ENCODE results near the gene JAG1. TPM values are rescaled to one million over a fixed set of nuclear protein-coding genes. Genes with fewer than 3 reads are reported as not detected.
A peak's percentile ranks its signal among the peaks of the same experiment; 100 is the strongest.

The JAG1 gene
- total and polyA plus RNA-seq, 2 donors from 2014 or later, result 18.0 to 132 TPM

DNA sequence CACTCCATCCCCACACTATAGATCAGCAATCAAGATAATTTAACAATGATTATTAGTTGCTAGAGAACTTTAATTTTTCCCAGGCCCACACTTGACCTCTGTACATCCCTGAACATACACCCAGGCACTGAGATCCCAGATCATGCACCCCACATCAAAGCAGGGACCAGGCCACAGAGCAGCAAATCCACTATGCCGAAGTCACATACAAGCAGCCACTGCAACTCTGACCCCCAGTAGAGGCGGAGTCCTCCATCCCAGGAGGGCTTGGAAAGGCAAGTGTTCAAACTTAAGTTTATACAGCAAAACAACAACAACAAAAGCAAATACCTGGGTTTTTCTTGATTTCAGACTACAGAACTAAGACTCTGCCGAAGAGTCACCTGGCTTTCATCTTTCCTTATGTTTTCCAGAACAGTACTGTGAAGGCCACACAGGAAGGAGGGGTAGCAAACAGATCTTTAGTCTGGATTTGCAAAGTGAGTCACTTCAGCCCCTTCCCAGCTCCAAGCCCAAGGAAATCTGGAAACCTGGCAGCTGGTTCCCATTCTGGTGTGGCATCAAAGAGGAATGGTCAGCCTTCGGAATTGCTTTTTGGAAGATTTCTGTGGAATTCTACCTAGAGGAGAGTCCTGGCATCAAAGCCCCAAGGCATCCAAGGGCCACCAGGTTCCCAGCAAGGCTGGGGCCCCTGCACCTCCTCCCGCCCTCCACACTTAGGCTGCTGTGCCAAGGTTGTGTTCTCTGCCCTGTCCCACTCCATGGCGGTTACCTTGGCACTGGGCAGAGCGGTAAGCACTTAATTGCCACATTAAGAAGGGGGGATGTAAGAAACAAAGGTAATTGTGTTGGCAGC lies 7.3 kb downstream of the JAG1 start:
- intact Hi-C loops (cut with DNase I), result no loop called here
- no peak for TF ChIP-seq CTCF (IDR thresholded peaks at IDR 0.05; ENCODE audit: borderline replicate concordance, extremely low read depth, insufficient read depth)

DNA sequence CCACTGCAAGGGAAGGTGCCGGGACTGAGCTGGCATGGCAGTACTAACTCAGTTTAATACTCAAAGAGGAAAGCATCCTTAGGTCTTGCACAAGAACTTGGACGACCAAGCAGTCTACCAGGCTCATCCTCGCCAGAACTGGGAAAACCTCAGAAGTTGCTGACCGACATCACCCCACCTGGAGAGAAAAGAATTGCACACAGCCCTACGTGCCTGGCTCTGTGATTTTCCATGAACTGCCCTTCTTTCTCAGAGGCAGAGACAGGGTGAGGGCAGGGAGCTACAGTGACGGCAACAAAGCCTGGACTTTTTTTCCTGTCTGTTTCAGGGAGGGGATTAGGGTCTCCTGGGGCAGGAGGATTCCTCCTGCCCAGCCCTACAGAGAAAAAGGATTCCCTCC lies 8.0 kb downstream of the JAG1 start:
- peak overlapping the region in 1 of 3 donors; percentile 7 for H3K4me3 ChIP-seq (ENCODE audit: low read length in 3 of 3)
- FAIRE-seq (no peak), DNase-seq (peak in 1 of 5 donors; percentile 28)
- no peaks in the 10 kb centered on the region for H3K9me3 ChIP-seq (ENCODE audit: control insufficient read depth in 2 of 3, insufficient read depth in 1 of 3, low read length in 3 of 3)
- H3K9ac ChIP-seq (ENCODE audit: low read length in 3 of 3), result no peak overlapping the region
- H3K27me3 ChIP-seq (ENCODE audit: control insufficient read depth, insufficient read depth, low read length), result no peaks in the 10 kb centered on the region
- intact Hi-C loops (cut with DNase I), result no loop called here
- peak overlapping the region; percentile 6 to 56 for H3K27ac ChIP-seq (ENCODE audit: low read depth in 2 of 2, low read length in 2 of 2)
- peaks cover 7 to 40% (median 13%) of the 10 kb centered on the region in 3 donors for H3K36me3 ChIP-seq (ENCODE audit: control insufficient read depth in 2 of 3, insufficient read depth in 3 of 3, low read length in 3 of 3)
- no peak for TF ChIP-seq CTCF (IDR thresholded peaks at IDR 0.05; ENCODE audit: borderline replicate concordance, extremely low read depth, insufficient read depth)
- H3K4me1 ChIP-seq (ENCODE audit: control insufficient read depth in 2 of 3, insufficient read depth in 2 of 3, low read depth in 1 of 3, low read length in 3 of 3), result peaks cover 5 to 45% (median 16%) of the 10 kb centered on the region in 3 donors

More for the DNA sequence above, 7.3 kb downstream of the JAG1 start:
- DNase-seq (peak in 2 of 5 donors; percentile 27 to 68), FAIRE-seq (no peak)
- peak overlapping the region; percentile 29 to 81 for H3K27ac ChIP-seq (ENCODE audit: low read depth in 2 of 2, low read length in 2 of 2)
- peaks cover 5 to 50% (median 16%) of the 10 kb centered on the region in 3 donors for H3K4me1 ChIP-seq (ENCODE audit: control insufficient read depth in 2 of 3, insufficient read depth in 2 of 3, low read depth in 1 of 3, low read length in 3 of 3)
- H3K36me3 ChIP-seq (ENCODE audit: control insufficient read depth in 2 of 3, insufficient read depth in 3 of 3, low read length in 3 of 3), result peaks cover 4 to 34% (median 10%) of the 10 kb centered on the region in 3 donors
- H3K4me3 ChIP-seq (ENCODE audit: low read length in 3 of 3), result peak overlapping the region in 1 of 3 donors; percentile 22
- H3K9ac ChIP-seq (ENCODE audit: low read length in 3 of 3), result no peak overlapping the region
- no peaks in the 10 kb centered on the region for H3K9me3 ChIP-seq (ENCODE audit: control insufficient read depth in 2 of 3, insufficient read depth in 1 of 3, low read length in 3 of 3)
- no peaks in the 10 kb centered on the region for H3K27me3 ChIP-seq (ENCODE audit: control insufficient read depth, insufficient read depth, low read length)

DNA sequence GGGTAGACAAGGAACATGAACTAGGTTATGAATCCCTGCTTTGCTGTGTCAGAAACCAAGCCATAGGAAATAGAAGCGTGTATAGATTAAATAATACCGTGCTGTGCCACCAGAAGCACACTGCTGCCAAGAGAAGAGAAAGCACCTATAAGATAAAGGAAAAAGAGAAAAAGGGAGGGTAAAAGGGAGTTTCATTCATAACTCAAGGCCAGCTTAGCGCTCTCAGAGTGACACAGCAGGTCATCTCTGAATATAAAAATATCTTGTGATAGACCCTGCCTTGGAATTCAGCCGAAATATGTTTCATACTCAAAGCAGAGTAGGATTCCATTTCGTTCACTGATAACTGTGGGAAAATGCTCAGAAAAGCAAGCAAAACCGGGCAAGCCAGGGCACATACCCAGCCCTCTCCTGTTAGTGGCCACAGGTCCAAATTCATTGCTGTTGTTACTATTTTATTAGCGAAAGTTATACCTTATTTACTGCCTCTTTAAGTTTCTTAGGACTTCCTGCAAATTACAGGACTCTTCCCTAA lies 8.7 kb downstream of the JAG1 start:
- Histone ChIP-seq H3K9me3 (ENCODE audit: control insufficient read depth in 2 of 3, insufficient read depth in 1 of 3, low read length in 3 of 3) (no peaks in the 10 kb centered on the region), H3K4me3 (ENCODE audit: low read length in 3 of 3) (peak overlapping the region in 1 of 3 donors; percentile 26), H3K27ac (ENCODE audit: low read depth in 2 of 2, low read length in 2 of 2) (peak overlapping the region in 1 of 2 donors; percentile 44), H3K4me1 (ENCODE audit: control insufficient read depth in 2 of 3, insufficient read depth in 2 of 3, low read depth in 1 of 3, low read length in 3 of 3) (peaks cover 5 to 50% (median 23%) of the 10 kb centered on the region in 3 donors), H3K27me3 (ENCODE audit: control insufficient read depth, insufficient read depth, low read length) (no peaks in the 10 kb centered on the region), H3K36me3 (ENCODE audit: control insufficient read depth in 2 of 3, insufficient read depth in 3 of 3, low read length in 3 of 3) (peaks cover 7 to 44% (median 13%) of the 10 kb centered on the region in 3 donors), H3K9ac (ENCODE audit: low read length in 3 of 3) (no peak overlapping the region)
- DNase-seq (peak in 1 of 5 donors; percentile 15), FAIRE-seq (no peak)
- intact Hi-C loops (cut with DNase I), result no loop called here
- TF ChIP-seq CTCF (IDR thresholded peaks at IDR 0.05; ENCODE audit: borderline replicate concordance, extremely low read depth, insufficient read depth), result no peak
